Panc1 (cell line): Measurements from ENCODE around the gene ARL5A.

Experiments used
- CTCF ChIP-seq: fragments of 450-650 bp; IDR thresholded peaks from 2 replicates; pipeline ENCODE4 v1.5.1; 2017; ENCODE audit warnings: mild to moderate bottlenecking
- SIN3A ChIP-seq: IDR thresholded peaks from 2 replicates; pipeline ENCODE4 v1.6.1; 2012; ENCODE audit warnings: low read depth, mild to moderate bottlenecking, low read length, moderate library complexity, borderline replicate concordance; ENCODE audit not compliant: insufficient read depth
- TCF7L2 ChIP-seq: IDR thresholded peaks from 2 replicates; pipeline ENCODE4 v1.6.1; 2011; ENCODE audit warnings: mild to moderate bottlenecking, low read depth, low read length, inconsistent platforms

- TF ChIP-seq CTCF (no peak), TCF7L2 (no peak), SIN3A (no peak)
These were observed 5.8 kb upstream of the ARL5A start for GRCh38 chr2:151833984-151834383.
